Breast epithelium (tissue), 4 donors: ENCODE data around the gene PAIP2B. TPM values are rescaled to one million over a fixed set of nuclear protein-coding genes. Genes with fewer than 3 reads are reported as not detected.

ENCODE experiments used
- DNase-seq, 2 donors: peaks; one replicate each; pipeline ENCODE4 v3.0.0-alpha.2; 2019; ENCODE audit warnings: low spot score in 2 of 2
- H3K27ac ChIP-seq, 2 donors: fragments of 200-600 bp; sonication (generic) in 1 of 2; one replicate each; pipeline ENCODE4 v1.5.1; 2016 to 2019; ENCODE audit warnings: mild to moderate bottlenecking in 1 of 2
- H3K27me3 ChIP-seq, 2 donors: fragments of 200-600 bp; sonication (generic) in 1 of 2; one replicate each; pipeline versions ENCODE4 v1.5.1 to v1.6.0; 2017 to 2019; ENCODE audit warnings: control low read depth in 1 of 2, mild to moderate bottlenecking in 1 of 2
- H3K36me3 ChIP-seq: fragments of 200-600 bp; one replicate; pipeline ENCODE4 v1.5.1; 2019
- H3K4me1 ChIP-seq, 2 donors: fragments of 200-600 bp; sonication (generic); one replicate each; pipeline ENCODE4 v1.5.1; 2016 to 2019; ENCODE audit warnings: control low read depth in 1 of 2
- H3K4me3 ChIP-seq, 3 donors: fragments of 200-600 bp; sonication (generic); 1 replicate in 2 of 3; 2 replicates in 1 of 3; pipeline ENCODE4 v1.5.1; 2016 to 2019; ENCODE audit warnings: mild to moderate bottlenecking in 3 of 3, moderate library complexity in 2 of 3
- H3K9me3 ChIP-seq, 2 donors: fragments of 200-600 bp; sonication (generic) in 1 of 2; one replicate each; pipeline ENCODE4 v1.5.1; 2016 to 2019; ENCODE audit warnings: control low read depth in 1 of 2
- POLR2A ChIP-seq: fragments of 450-650 bp; IDR thresholded peaks from one replicate; pipeline ENCODE4 v1.6.1; 2016; ENCODE audit warnings: antibody characterized with exemption, mild to moderate bottlenecking, moderate library complexity
- POLR2AphosphoS5 ChIP-seq, 3 donors: sonication (generic); formaldehyde crosslinking; IDR thresholded peaks; one replicate each; pipeline ENCODE4 v1.6.1; 2017; ENCODE audit warnings: antibody characterized with exemption in 3 of 3
- intact Hi-C: fragments of 100-400 bp; cut with DNase I; formaldehyde crosslinking; loops from one replicate; pipeline ENCODE4 v1.15.1; 2023; ENCODE audit warnings: low total_unique reads
- total RNA-seq, 3 donors: library from RNA; depleted of rRNA; stranded (reverse); fragments of >200 nt; gene quantifications; one replicate each; pipeline ENCODE4 v1.1.0, GENCODE V29; 2016
- TF ChIP-seq, protein P1 (sequence below), 3 donors: fragments of 450-650 bp; IDR thresholded peaks; one replicate each; pipeline ENCODE4 v1.5.1; 2016 to 2017; ENCODE audit warnings: antibody characterized with exemption in 3 of 3, mild to moderate bottlenecking in 3 of 3, moderate library complexity in 3 of 3

The PAIP2B gene
- total RNA-seq, 3 donors from 2014 or later, result 6.9 to 13.0 (median 9.0) TPM

GRCh38 chr2:71155846-71156245 lies 71.1 kb downstream of the PAIP2B start:
- no peaks in the 10 kb centered on the region for H3K9me3 ChIP-seq
- no peaks in the 10 kb centered on the region for H3K4me1 ChIP-seq
- no peaks in the 10 kb centered on the region for H3K36me3 ChIP-seq
- no peak overlapping the region for H3K27ac ChIP-seq
- intact Hi-C loops, result no loop called here
- H3K4me3 ChIP-seq, result no peak overlapping the region
- TF ChIP-seq, protein P1, sequence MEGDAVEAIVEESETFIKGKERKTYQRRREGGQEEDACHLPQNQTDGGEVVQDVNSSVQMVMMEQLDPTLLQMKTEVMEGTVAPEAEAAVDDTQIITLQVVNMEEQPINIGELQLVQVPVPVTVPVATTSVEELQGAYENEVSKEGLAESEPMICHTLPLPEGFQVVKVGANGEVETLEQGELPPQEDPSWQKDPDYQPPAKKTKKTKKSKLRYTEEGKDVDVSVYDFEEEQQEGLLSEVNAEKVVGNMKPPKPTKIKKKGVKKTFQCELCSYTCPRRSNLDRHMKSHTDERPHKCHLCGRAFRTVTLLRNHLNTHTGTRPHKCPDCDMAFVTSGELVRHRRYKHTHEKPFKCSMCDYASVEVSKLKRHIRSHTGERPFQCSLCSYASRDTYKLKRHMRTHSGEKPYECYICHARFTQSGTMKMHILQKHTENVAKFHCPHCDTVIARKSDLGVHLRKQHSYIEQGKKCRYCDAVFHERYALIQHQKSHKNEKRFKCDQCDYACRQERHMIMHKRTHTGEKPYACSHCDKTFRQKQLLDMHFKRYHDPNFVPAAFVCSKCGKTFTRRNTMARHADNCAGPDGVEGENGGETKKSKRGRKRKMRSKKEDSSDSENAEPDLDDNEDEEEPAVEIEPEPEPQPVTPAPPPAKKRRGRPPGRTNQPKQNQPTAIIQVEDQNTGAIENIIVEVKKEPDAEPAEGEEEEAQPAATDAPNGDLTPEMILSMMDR (IDR thresholded peaks at IDR 0.05), result no peak
- no peak for TF ChIP-seq POLR2AphosphoS5 (IDR thresholded peaks at IDR 0.05)
- no peak for TF ChIP-seq POLR2A
- no peaks in the 10 kb centered on the region for H3K27me3 ChIP-seq
- no peak for DNase-seq

- no peaks in the 10 kb centered on the region for H3K9me3 ChIP-seq
- no peak overlapping the region for H3K27ac ChIP-seq
- H3K4me3 ChIP-seq, result no peak overlapping the region
- H3K4me1 ChIP-seq, result no peaks in the 10 kb centered on the region
- no peak for DNase-seq
- intact Hi-C loops, result no loop called here
- TF ChIP-seq POLR2AphosphoS5 (IDR thresholded peaks at IDR 0.05), result no peak
- TF ChIP-seq, protein P1 (IDR thresholded peaks at IDR 0.05), result peak in 1 of 3 donors; percentile 8
- H3K36me3 ChIP-seq, result peaks cover 6% of the 10 kb centered on the region
- no peaks in the 10 kb centered on the region for H3K27me3 ChIP-seq
Measured at GRCh38 chr2:71154798-71155197, 72.1 kb downstream of the PAIP2B start.

GRCh38 chr2:71154279-71154678 lies 72.6 kb downstream of the PAIP2B start:
- Histone ChIP-seq H3K36me3 (peaks cover 6% of the 10 kb centered on the region), H3K4me1 (no peaks in the 10 kb centered on the region), H3K27ac (no peak overlapping the region), H3K9me3 (no peaks in the 10 kb centered on the region), H3K4me3 (no peak overlapping the region), H3K27me3 (no peaks in the 10 kb centered on the region)
- intact Hi-C loops, result no loop called here
- no peak for DNase-seq
- TF ChIP-seq, protein P1 (IDR thresholded peaks at IDR 0.05), result no peak

GRCh38 chr2:71153585-71154224 lies 73.2 kb downstream of the PAIP2B start:
- H3K27me3 ChIP-seq, result no peaks in the 10 kb centered on the region
- no peaks in the 10 kb centered on the region for H3K9me3 ChIP-seq
- no peak for TF ChIP-seq POLR2A
- no peak for DNase-seq
- no peak overlapping the region for H3K27ac ChIP-seq
- H3K36me3 ChIP-seq, result peaks cover 6% of the 10 kb centered on the region
- intact Hi-C loops, result no loop called here
- H3K4me3 ChIP-seq, result no peak overlapping the region
- no peaks in the 10 kb centered on the region for H3K4me1 ChIP-seq

DNA sequence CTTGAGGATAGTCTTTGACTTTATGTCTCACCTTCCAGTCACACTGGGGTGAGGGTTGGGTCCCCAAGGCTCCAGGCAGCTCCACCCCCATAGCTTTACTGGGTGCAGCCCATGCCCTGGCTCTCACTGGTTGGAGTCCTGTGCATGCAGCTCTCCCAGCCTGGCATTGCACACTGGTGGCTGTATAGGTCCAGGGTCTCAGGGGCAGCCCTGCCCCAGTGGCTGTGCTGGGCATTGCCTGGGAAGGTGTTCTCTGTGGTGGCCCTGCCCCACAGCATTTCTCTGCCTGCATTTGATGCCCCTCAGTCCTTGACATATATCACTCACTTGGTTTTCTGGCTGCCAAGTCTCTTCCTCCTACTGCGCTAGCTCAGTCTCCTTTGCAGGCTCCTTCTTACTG lies 75.3 kb downstream of the PAIP2B start:
- H3K9me3 ChIP-seq, result no peaks in the 10 kb centered on the region
- peaks cover 6% of the 10 kb centered on the region for H3K36me3 ChIP-seq
- no peak overlapping the region for H3K27ac ChIP-seq
- TF ChIP-seq, protein P1 (IDR thresholded peaks at IDR 0.05), result no peak
- no peak for TF ChIP-seq POLR2AphosphoS5 (IDR thresholded peaks at IDR 0.05)
- no peak for TF ChIP-seq POLR2A
- no peaks in the 10 kb centered on the region for H3K27me3 ChIP-seq
- H3K4me1 ChIP-seq, result no peaks in the 10 kb centered on the region
- no peak overlapping the region for H3K4me3 ChIP-seq
- intact Hi-C loops, result no loop called here
- no peak for DNase-seq
